Activated CD8-positive, alpha-beta memory T cell treated with anti-CD3 and anti-CD28 coated beads for 4 hours (primary cell): ENCODE measurements around the gene TGM5.
"Not testable (repeated sequence)": the region's sequence is repeated elsewhere in the genome, so short reads cannot be mapped to it uniquely, and the experiment has no call there.

Experiments
- DNase-seq, 2 donors: peaks; one replicate each; pipeline ENCODE4 v3.0.0-alpha.2; 2020; ENCODE audit warnings: low read depth in 2 of 2

The TGM5 gene

DNA sequence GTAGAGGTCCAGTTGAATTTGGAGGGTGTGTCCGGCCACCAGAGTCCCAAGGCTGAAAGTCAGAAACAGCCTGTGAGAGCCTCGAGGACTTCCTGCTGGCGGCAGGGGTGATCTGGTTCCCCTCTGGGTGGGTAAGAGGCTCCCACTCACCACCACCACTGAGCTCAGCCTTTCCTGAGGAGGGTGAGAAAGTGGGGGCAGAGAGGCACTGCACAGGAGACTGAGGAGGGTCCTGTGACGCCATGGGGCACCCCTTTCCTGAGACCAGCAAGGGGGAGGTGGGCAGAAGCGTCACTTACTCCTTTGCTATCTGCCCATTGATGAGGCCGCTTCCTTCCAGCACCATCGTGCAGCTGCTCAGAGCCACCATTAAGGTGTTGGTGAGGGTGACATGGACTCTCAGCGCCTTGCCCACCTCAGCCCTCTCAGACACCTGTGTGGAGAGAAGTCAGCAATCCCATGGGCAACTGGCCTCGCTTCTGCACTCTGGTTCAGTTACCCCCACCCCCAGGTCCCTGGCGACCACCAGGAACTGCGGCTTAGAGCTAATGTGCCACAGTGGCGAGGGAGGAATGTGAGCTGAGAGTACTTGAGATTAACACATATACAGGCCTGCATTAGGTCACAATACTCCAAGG is 10.0 kb upstream of the TGM5 start:
- no peak for DNase-seq

DNA sequence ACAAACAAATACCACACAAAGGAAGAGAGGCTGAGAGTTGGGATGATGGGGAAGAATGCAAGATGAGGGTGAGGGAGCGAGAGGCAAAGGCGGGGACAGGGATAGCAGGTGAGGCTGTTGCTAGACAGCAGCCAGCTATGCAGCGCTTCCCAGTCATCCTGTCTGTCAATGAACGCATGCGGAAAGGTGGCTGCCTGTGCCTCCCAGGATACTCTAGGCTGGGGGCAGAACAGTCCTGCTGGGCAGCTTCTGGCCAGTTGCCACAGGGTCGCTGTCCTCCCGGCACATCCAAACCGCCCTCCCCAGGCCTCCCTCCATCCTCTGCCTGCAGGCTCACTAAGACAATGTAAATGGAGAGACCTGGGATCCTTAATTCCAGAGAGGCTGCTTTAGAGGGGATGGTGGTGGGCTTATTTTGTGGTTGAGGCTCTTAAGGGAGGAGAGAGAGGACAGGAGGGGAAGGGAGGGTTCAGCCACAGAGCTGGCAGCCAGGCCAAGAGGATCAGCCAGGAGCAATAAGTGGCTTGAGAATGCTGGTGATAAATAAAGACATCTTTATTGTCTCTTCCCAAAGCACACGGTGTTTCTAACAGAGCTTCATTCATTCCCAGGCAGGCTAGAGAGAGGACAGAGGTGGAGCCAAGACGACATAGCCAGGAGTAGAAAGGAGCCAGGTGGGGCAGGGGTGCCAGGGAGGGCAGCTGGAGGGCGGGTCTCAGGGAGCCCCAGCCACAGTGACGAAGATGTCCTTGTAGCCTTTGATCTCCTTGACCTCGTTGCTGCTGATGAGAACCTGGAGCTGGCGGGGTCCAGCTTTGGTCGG is 9.2 kb upstream of the TGM5 start:
- no peak for DNase-seq

DNA sequence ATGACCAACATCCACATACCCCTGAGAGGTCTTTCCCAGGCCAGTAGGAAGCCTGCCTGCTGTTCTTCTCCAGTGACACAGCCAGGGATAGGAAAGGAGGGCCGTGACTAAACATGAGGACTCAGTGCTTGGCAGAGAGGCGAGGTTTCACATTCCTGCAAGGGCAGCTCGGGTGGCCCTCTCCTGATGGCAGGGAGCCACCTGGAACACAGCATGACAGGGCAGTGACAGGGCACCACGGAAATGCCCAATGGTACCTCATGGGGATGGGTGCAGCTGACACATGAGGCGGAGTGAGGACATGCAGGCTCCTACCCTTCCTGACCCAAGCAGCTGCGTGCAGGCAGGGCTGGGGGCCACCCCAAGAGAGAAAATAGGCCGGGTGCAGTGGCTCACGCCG is 7.4 kb upstream of the TGM5 start:
- DNase-seq, result no peak

DNA sequence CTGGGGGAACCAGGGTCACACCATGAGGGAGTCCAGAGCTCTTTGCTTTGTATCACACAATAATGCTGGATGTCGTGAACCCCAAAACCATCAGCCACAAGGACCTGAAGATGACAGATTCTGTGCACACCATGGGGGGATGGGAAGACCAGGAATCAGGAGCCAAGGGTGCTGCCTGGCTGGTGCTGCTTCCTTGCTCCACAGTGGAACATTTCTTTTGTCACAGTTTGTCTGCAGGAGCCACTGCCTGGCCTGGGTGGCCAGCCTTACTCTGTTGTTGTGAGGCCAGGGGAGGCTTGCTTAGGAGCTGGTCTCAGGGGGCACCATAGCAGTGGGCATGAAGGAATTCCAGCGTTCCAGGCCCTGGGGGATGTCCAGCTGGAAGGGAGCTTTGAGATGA is 6.5 kb upstream of the TGM5 start:
- DNase-seq, result no peak

DNA sequence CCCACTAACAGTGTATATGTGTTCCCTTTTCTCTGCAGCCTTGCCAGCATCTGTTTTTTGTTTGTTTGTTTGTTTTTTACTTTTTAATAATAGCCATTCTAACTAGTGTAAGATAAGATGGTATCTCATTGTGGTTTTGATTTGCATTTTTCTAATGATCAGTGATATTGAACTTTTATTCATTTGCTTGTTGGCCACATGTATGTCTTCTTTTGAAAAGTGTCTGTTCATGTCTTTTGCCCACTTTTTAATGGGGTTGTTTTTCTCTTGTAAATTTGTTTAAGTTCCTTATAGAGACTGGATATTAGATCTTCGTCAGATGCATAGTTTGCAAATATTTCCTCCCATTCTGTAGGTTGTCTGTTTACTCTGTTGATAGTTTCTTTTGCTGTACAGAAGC is 5.2 kb upstream of the TGM5 start:
- not testable (repeated sequence) for DNase-seq

DNA sequence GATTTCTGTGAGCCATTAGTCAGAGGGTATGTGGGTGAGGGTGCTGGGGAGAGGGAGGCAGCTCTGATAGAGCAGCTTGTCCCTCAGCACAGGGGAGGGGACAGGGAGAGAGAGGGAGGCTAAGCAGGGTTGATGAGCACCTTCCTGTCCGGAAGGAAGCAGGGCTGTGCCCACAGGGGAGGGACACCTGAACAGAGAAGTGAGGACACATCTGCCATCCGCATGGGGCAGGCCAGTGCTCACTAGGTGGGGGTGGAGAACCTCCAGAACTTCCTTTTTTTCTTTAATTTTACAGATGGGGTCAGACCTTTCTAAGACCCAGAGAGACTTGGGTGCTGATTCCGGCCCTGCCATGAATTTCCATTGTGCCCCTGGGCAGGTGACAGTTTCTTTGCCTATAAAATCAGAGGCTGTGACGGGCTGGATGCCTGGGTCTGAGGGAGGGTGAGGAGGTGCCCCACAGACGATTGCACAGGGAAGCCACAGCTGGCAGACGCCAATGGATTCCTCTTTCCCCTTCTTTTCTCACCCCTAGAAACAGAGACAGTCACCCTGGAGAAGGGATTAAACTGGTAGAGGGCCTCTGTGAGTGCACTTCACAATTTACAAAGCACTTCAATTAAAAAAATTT is 4.1 kb upstream of the TGM5 start:
- DNase-seq, result no peak

DNA sequence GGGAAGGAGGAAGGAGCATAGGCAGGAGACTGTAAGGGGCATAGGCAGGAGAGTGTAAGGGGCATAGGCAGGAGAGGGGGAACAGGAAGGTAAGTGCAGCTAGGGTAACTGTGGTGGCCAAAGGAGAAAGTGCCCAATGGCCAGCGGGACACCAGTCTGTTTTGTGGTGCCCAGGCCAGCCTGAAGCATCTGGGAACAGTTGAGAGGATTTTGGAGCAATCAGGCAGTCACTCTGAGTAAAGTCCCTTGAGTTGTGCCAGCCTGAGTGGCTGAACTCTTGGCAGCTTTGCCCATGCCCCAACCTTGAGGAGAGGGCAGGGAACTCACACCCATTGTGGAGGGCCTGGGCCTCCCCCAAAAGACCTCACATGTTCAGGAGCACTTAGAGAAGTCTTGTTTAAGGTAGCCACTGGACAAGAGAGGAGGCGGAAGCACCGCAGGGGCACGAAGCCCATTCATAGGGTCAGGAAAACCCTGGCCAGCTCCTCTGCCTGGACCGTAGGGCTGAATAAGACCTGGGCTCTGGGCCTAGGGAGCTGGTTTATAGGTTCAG is 3.5 kb upstream of the TGM5 start:
- no peak for DNase-seq

DNA sequence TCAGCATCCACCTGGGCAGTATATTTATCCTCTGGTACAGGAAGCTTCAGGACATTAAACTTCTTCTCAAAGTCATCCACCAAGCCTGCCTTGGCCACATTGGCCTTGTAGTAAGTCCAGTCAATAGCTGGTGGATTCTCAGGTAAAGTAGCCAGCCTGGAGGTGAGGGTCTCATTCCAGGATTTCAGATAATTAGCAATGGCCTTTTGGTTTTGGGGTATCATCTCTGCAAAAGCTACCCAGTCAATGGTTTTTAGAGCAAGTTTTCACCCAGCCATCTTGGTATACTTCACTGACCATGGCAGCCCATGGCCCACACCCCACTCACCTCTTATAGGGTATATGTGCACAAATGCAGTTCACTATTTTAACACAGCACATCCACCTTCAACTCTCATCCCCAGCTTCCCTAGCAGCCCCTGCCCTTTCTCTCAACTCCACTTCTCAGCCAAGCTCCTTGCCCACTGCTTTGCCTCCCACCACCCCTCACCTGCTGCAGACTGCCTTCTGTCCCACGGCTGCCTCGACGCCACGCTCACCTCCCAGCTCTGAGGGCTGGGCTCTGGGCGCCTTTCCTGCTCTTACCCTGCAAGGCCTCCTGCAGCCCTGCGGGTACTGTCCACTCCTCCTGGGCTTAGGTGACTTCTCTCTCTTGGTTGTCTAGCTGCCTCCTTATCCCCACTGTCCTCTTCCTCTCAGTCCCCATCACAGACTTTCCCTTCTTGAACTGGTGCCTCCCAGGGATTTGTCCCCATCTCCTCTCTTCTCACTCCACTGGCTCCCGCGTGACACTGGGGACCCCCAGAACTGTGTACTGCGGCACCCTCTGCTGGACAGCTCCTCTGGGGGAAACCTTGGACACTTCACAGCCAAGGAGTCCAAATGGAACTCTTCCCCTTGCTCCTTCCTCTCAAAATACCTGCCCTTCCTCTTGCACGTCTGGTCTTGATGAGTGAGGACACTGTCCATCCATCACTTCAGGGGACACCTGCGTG is 1.7 kb upstream of the TGM5 start:
- no peak for DNase-seq

DNA sequence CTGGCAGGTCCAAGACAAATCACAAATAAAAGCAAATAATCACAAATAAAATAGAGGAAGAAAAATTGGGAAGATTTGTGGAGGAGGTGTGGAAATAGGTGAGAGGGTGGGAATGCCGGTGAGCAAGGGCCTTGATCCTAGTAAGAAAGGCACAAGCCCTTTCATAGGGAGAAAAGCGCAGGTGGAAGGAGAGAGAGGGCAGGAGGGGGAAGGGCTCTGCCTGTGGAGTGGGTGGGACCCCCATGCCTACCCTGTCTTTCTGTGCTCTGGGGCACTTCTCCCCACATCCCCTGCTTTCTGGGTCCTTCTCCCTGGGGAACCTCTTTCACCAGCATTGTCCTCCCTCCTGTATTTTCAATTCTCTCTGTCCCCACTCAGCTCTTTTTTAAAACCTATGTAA is 711 bp upstream of the TGM5 start:
- no peak for DNase-seq

DNA sequence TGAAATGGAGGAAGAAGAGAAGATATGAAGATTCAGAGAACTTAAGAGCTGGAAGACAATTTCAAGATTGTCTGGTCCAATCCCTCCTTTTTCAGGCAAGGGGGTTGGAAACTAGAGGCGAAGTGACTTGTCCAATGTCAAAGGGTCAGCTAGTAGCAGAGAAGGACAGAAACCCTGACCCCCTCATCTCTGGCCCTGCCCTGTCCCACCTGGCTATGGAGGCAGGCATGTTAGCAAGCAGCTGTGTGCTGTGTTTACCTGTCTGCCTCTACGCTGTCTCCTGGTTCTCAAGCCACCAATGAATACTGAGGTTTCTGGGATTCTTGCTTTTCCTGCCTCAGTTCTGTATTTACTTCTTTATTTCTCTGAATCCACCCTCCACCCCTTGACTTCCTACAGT is 342 bp downstream of the TGM5 start:
- no peak for DNase-seq

DNA sequence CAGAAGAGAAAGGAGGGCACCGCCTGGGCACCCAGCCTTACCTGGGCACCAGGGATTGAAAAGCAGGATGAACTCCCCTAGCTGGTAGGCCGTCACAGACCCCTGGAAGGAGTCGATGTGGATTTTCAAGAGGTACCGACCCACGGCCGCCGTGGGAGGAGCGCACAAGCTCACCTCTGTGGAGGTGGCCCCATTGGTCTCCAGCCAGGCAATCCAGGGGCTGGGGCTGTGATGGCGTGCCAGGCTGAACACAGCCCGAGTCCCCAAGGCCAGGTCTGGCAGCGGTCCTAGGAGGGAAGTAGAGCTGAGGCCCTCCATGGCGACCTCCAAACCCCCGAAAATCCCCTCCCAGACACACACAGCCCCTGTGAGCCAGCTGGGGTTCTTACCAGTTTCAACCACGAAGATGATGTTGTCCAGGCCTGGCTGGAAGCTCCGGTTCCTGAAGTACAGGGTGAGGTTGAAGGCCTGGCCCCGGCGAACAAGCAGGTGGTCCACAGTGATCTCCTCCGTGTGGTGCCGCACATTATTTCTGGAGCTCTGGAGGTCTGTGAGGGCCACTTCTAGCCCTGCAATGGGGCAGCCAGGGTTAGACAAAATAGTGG is 6.6 kb downstream of the TGM5 start:
- DNase-seq, result no peak

DNA sequence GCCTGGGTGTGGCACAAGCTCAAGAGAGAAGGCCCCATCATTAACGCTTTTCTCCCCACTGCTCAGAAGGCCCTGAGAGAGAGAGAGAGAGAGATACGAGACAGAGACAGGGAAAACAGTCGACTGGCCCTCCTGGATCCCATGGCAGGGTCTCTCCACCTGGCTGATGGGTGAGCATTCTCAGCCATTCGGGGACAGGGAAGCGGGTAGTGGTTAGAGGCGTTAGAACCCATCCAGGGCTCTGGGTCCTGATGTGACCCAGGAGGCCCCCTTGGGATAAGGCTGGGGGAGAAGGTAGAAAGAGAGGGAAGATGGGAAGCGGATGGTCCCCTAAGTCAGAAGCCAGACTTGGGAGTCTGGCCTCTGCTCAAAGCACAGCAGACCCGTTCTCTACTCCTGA is 7.9 kb downstream of the TGM5 start:
- DNase-seq, result no peak

DNA sequence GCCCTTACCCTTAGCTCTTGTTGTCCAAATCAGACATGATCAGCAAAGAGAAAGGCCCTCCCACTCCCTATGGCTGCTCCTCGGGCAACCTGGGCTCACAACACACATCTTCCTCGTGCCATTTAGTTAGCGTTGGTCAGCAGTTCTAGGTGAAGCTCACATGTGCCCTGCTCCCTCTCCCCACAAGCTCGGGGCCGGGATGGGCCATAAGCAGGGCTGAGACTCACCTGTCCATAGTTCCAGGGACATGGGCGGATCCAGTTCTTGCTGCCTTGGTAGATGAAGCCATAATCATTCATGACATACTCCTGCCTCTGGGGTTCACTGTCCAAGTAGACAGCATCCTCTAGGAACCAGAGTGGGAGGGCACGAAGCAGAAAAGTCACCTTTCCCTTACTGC is 10.4 kb downstream of the TGM5 start:
- no peak for DNase-seq

DNA sequence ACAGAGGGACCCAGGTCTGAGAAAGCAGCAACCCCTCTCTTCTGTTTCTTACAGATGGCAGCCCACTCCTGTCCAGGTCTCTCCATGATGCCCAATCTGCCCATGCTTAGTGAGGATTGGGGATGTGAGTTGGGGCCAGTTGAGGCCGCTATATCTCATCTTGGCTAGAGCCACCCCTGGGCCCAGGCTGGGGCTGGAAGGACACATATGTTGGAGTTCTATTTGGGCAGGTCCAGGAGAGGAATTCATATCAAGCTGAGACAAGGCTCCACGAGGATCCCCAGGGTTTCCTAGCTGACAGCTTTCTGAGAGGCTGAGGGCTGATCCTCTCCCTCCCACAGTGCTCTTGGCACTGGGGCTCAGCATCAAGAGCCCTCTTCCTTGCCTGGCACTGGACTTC is 11.4 kb downstream of the TGM5 start:
- no peak for DNase-seq

DNA sequence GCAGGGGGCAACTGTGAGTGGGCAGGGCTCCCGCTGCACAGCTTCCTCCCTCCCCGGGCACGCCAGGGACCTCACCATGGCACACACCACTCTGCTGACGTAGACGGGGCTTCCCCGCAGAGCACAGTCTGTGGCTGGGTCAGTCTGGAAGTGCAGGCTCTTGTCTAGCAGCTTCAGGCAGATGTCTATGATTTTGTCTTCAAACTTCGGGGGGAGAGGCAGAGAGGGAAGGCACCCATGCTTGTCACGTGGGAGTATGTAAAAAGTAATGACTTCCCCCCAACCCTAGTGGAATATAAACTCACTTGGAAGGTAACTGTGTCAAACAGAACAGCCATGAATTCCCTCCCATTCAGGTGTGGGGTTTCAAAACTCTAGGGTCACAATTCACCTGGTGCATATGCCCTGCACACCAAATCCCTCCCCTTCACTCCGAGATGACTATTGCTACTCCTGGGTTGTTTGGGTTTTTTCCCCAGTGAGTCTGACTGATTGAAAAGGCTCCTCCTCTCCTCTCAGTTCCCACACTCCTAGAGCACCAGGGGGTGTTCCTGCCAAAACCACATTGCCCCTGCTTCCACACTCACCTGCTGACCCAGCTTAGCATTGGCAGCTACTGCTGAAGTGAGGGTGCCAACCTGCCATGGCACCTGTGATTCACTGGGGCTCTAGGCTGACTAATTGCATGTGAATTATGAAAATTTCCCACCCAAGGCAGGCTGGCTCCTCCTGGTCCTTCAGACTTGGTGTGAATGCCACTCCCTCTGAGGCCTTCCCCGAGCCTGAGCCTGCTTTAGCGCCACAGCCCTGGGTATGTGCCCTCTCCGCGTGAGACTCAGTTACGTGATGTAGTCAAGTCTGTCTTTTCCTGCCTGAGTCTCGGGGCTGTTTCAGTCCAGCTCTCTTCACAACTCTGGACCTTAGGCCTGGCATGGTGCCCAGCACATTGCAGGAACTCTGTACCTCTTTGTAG is 13.0 kb downstream of the TGM5 start:
- no peak for DNase-seq

DNA sequence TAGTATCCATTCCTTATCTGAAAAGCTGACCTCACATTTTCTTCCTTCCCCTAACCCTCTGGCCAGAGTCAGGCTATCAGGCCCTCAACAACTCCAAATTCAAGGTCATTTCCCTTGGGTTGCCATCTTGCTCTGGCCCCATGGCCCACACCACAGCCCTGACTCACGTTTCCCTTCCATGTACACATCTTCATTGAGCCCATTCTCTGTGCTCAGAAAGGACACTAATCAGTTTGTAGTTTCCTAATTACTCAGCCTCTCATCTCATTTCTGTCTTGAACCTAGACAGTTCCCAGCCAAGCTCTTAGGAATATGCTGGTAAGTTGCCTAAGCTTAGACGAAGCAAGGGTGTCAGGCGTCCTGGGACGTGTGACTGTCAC is 14.9 kb downstream of the TGM5 start:
- no peak for DNase-seq

DNA sequence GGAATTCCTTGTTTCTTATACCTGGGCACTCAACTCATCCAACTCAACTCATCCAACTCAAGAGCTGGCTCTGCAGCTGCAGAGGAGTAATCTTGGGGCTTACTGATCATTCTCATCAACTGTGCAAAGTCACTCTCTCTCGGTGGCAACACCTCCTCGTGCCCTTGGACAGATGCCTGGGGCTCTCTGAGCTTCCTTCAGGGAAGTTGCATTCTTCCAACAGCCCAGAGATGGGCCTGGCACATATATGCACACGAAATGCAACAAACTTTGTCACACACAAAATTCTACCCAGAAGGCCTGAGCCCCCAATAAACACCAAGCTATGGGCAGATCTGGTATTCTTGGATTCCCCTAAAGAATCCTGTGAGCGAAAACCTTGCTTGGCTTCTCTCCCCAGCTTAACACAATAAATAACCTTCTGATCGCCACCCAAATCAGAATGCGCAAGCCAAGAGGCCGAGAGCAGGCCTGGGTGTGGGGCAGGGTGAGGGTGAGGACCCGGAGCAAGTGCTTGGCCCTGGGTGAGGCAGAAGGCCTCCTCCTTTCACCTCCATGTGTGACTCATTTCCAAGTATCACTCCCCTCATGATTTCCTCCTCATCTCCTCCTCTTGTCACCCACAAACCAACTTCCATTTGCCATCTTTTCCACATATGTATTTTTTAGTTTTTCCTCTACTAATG is 15.4 kb downstream of the TGM5 start:
- no peak for DNase-seq

DNA sequence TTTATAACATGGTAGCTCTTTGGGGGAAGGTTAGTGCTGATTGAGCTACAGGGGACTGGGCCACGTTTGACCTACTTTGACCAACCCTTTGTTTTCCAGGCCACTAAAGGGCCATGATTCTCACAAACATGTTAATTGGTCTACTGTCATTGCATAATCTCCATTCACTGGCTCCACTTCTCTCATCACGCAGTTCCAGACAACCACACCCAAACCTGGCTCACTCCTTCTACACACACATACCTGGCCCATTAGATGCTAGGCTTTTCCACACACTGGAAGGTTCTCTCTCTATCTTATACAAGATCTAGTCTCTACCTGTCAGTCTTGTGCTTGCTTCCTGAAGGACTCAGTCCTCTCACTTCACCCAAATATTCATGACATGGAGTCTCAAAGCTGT is 15.9 kb downstream of the TGM5 start:
- no peak for DNase-seq

DNA sequence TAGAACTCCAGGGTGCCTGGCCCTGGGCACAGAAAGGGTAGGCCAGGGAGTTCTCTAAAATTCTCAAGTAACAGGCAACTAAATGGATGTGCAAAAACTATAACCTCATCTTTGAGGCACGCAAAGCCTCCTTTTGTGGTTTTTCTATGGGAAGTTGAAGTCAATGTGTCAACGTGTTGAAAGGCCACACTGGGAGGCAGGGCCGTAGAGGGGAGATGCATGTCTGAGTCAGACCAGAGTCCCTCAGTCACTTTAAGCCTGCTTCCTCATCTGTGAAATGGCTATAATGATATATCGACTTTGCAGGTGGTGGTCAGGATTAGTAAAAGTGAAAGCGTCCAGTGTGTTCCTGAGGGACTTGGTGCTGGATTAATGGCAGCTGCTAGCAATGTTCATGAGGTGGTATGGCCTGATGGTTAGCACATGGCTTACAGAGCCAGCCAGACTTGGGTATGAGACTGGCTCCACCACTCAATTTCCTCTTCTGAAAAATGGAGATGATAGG is 17.0 kb downstream of the TGM5 start:
- DNase-seq, result no peak
